SK-N-SH treated with all-trans-retinoic acid at 6 μM for 48 hours (cell line): ENCODE results near the gene STARD9.

Experiments used
- BACH2 ChIP-seq: fragments of 250-450 bp; sonication (Bioruptor Pico); IDR thresholded peaks from 2 replicates; pipeline ENCODE4 v1.9.0; 2021; ENCODE audit warnings: mild to moderate bottlenecking, borderline replicate concordance
- GLIS3 ChIP-seq: fragments of 250-450 bp; sonication (Bioruptor Pico); IDR thresholded peaks from 2 replicates; pipeline ENCODE4 v1.5.0; 2020; ENCODE audit warnings: mild to moderate bottlenecking, moderate library complexity
- PATZ1 ChIP-seq: fragments of 250-450 bp; sonication (Bioruptor Pico); IDR thresholded peaks from 2 replicates; pipeline ENCODE4 v1.8.0; 2020; ENCODE audit warnings: mild to moderate bottlenecking, moderate library complexity, borderline replicate concordance
- PPARA ChIP-seq: fragments of 250-450 bp; sonication (Bioruptor Pico); IDR thresholded peaks from 2 replicates; pipeline ENCODE4 v1.5.0; 2020; ENCODE audit warnings: mild to moderate bottlenecking, borderline replicate concordance
- RARB ChIP-seq: fragments of 250-450 bp; sonication (Bioruptor Pico); IDR thresholded peaks from 2 replicates; pipeline ENCODE4 v1.8.0; 2021; ENCODE audit warnings: mild to moderate bottlenecking, moderate library complexity
- ZFP3 ChIP-seq: fragments of 250-450 bp; sonication (Bioruptor Pico); IDR thresholded peaks from 2 replicates; pipeline ENCODE4 v1.5.0; 2020; ENCODE audit warnings: mild to moderate bottlenecking, moderate library complexity
- ZNF565 ChIP-seq: fragments of 450-650 bp; formaldehyde crosslinking; conservative IDR thresholded peaks from 2 replicates; pipeline ENCODE4 v1.5.0; 2020; ENCODE audit warnings: low read depth, mild to moderate bottlenecking, moderate library complexity
- TF ChIP-seq, protein P1 (sequence below): fragments of 250-450 bp; sonication (Bioruptor Pico); IDR thresholded peaks from 2 replicates; pipeline ENCODE4 v1.5.1; 2021; ENCODE audit warnings: mild to moderate bottlenecking, moderate library complexity

- TF ChIP-seq GLIS3 (CRISPR knock-in tag), result no peak
- TF ChIP-seq, protein P1, sequence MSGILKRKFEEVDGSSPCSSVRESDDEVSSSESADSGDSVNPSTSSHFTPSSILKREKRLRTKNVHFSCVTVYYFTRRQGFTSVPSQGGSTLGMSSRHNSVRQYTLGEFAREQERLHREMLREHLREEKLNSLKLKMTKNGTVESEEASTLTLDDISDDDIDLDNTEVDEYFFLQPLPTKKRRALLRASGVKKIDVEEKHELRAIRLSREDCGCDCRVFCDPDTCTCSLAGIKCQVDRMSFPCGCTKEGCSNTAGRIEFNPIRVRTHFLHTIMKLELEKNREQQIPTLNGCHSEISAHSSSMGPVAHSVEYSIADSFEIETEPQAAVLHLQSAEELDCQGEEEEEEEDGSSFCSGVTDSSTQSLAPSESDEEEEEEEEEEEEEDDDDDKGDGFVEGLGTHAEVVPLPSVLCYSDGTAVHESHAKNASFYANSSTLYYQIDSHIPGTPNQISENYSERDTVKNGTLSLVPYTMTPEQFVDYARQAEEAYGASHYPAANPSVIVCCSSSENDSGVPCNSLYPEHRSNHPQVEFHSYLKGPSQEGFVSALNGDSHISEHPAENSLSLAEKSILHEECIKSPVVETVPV (CRISPR knock-in tag), result no peak
- TF ChIP-seq PPARA (CRISPR knock-in tag), result no peak
- TF ChIP-seq PATZ1 (CRISPR knock-in tag), result no peak
- TF ChIP-seq ZFP3 (CRISPR knock-in tag), result no peak
- TF ChIP-seq RARB (CRISPR knock-in tag), result no peak
- TF ChIP-seq ZNF565 (CRISPR knock-in tag), result no peak
- TF ChIP-seq BACH2 (CRISPR knock-in tag), result no peak
These were observed 121.2 kb downstream of the STARD9 start for GRCh38 chr15:42696626-42697025.
